Measurements from ENCODE around the gene RAB1A.
A peak's percentile ranks its signal among the peaks of the same experiment; 100 is the strongest.
"Not testable (repeated sequence)": the region's sequence is repeated elsewhere in the genome, so short reads cannot be mapped to it uniquely, and the experiment has no call there.

Gene RAB1A

GRCh38 chr2:65129826-65130663, at the start of gene RAB1A:
TSS of gene RAB1A (minus strand) at chr2:65130106. CDS start at chr2:65129915, 191 bp downstream.
- Mint-ChIP-seq H3K9me3 (no peaks in the 10 kb centered on the region), H3K27me3 (no peaks in the 10 kb centered on the region), H3K4me3 (peak within 1 kb of the TSS; percentile 98), H3K36me3 (ENCODE audit: insufficient read depth) (peaks cover 13% of the 10 kb centered on the region), H3K27ac (ENCODE audit: low read depth) (peak within 1 kb of the TSS; percentile 99), H3K4me1 (peaks cover 36% of the 10 kb centered on the region)
- peak; percentile 91 to 97 for DNase-seq (ENCODE audit: low spot score in 2 of 2)
- peak; percentile 96 for ATAC-seq (replicated peaks; ENCODE audit: extremely low read depth, poor library complexity, severe bottlenecking)

GRCh38 chr2:65177751-65178442, 48.0 kb upstream of the RAB1A start:
- H3K27ac Mint-ChIP-seq (ENCODE audit: low read depth): no peak overlapping the region
- no peaks in the 10 kb centered on the region for H3K4me1 Mint-ChIP-seq
- no peaks in the 10 kb centered on the region for H3K9me3 Mint-ChIP-seq
- no peak for ATAC-seq (replicated peaks; ENCODE audit: extremely low read depth, poor library complexity, severe bottlenecking)
- no peak overlapping the region for H3K4me3 Mint-ChIP-seq
- DNase-seq (ENCODE audit: low spot score in 2 of 2): no peak
- no peaks in the 10 kb centered on the region for H3K36me3 Mint-ChIP-seq (ENCODE audit: insufficient read depth)
- H3K27me3 Mint-ChIP-seq: peaks cover 34% of the 10 kb centered on the region

GRCh38 chr2:65175894-65176530, 46.1 kb upstream of the RAB1A start:
- no peaks in the 10 kb centered on the region for H3K36me3 Mint-ChIP-seq (ENCODE audit: insufficient read depth)
- H3K27ac Mint-ChIP-seq (ENCODE audit: low read depth): no peak overlapping the region
- no peaks in the 10 kb centered on the region for H3K4me1 Mint-ChIP-seq
- ATAC-seq (replicated peaks; ENCODE audit: extremely low read depth, poor library complexity, severe bottlenecking): no peak
- no peak for DNase-seq (ENCODE audit: low spot score in 2 of 2)
- H3K4me3 Mint-ChIP-seq: no peak overlapping the region
- H3K27me3 Mint-ChIP-seq: peaks cover 15% of the 10 kb centered on the region
- no peaks in the 10 kb centered on the region for H3K9me3 Mint-ChIP-seq

- not testable (repeated sequence) for ATAC-seq (replicated peaks; ENCODE audit: extremely low read depth, poor library complexity, severe bottlenecking); H3K9me3 Mint-ChIP-seq; H3K36me3 Mint-ChIP-seq (ENCODE audit: insufficient read depth); H3K27me3 Mint-ChIP-seq; H3K4me3 Mint-ChIP-seq; H3K27ac Mint-ChIP-seq (ENCODE audit: low read depth); DNase-seq (ENCODE audit: low spot score in 2 of 2); H3K4me1 Mint-ChIP-seq
Measured at GRCh38 chr2:65174031-65174430, 44.1 kb upstream of the RAB1A start.

- no peaks in the 10 kb centered on the region for H3K36me3 Mint-ChIP-seq (ENCODE audit: insufficient read depth)
- H3K27ac Mint-ChIP-seq (ENCODE audit: low read depth): no peak overlapping the region
- DNase-seq (ENCODE audit: low spot score in 2 of 2) (no peak), ATAC-seq (replicated peaks; ENCODE audit: extremely low read depth, poor library complexity, severe bottlenecking) (no peak)
- no peak overlapping the region for H3K4me3 Mint-ChIP-seq
- no peaks in the 10 kb centered on the region for H3K27me3 Mint-ChIP-seq
- H3K4me1 Mint-ChIP-seq: no peaks in the 10 kb centered on the region
- no peaks in the 10 kb centered on the region for H3K9me3 Mint-ChIP-seq
Measured at GRCh38 chr2:65172994-65173790, 43.3 kb upstream of the RAB1A start.

- H3K36me3 Mint-ChIP-seq (ENCODE audit: insufficient read depth); H3K4me1 Mint-ChIP-seq; H3K9me3 Mint-ChIP-seq; H3K27me3 Mint-ChIP-seq; DNase-seq (ENCODE audit: low spot score in 2 of 2); ATAC-seq (replicated peaks; ENCODE audit: extremely low read depth, poor library complexity, severe bottlenecking); H3K4me3 Mint-ChIP-seq; H3K27ac Mint-ChIP-seq (ENCODE audit: low read depth): not testable (repeated sequence)
Measured at GRCh38 chr2:65170611-65171477, 40.9 kb upstream of the RAB1A start.

- H3K27me3 Mint-ChIP-seq: no peaks in the 10 kb centered on the region
- no peak for ATAC-seq (replicated peaks; ENCODE audit: extremely low read depth, poor library complexity, severe bottlenecking)
- H3K9me3 Mint-ChIP-seq: no peaks in the 10 kb centered on the region
- no peaks in the 10 kb centered on the region for H3K4me1 Mint-ChIP-seq
- no peaks in the 10 kb centered on the region for H3K36me3 Mint-ChIP-seq (ENCODE audit: insufficient read depth)
- H3K27ac Mint-ChIP-seq (ENCODE audit: low read depth): no peak overlapping the region
- DNase-seq (ENCODE audit: low spot score in 2 of 2): no peak
- H3K4me3 Mint-ChIP-seq: no peak overlapping the region
Measured at GRCh38 chr2:65169760-65170136, 39.8 kb upstream of the RAB1A start.

GRCh38 chr2:65165558-65165957, 35.7 kb upstream of the RAB1A start:
- Mint-ChIP-seq H3K36me3 (ENCODE audit: insufficient read depth) (no peaks in the 10 kb centered on the region), H3K4me1 (no peaks in the 10 kb centered on the region), H3K27ac (ENCODE audit: low read depth) (no peak overlapping the region), H3K4me3 (no peak overlapping the region), H3K9me3 (no peaks in the 10 kb centered on the region), H3K27me3 (no peaks in the 10 kb centered on the region)
- ATAC-seq (replicated peaks; ENCODE audit: extremely low read depth, poor library complexity, severe bottlenecking) (no peak), DNase-seq (ENCODE audit: low spot score in 2 of 2) (no peak)

GRCh38 chr2:65164426-65164891, 34.6 kb upstream of the RAB1A start:
- H3K9me3 Mint-ChIP-seq: no peaks in the 10 kb centered on the region
- DNase-seq (ENCODE audit: low spot score in 2 of 2): no peak
- ATAC-seq (replicated peaks; ENCODE audit: extremely low read depth, poor library complexity, severe bottlenecking): no peak
- no peak overlapping the region for H3K4me3 Mint-ChIP-seq
- no peaks in the 10 kb centered on the region for H3K36me3 Mint-ChIP-seq (ENCODE audit: insufficient read depth)
- H3K27ac Mint-ChIP-seq (ENCODE audit: low read depth): no peak overlapping the region
- H3K27me3 Mint-ChIP-seq: no peaks in the 10 kb centered on the region
- H3K4me1 Mint-ChIP-seq: no peaks in the 10 kb centered on the region

- no peak for ATAC-seq (replicated peaks; ENCODE audit: extremely low read depth, poor library complexity, severe bottlenecking)
- Mint-ChIP-seq H3K27me3 (no peaks in the 10 kb centered on the region), H3K27ac (ENCODE audit: low read depth) (no peak overlapping the region)
Measured at GRCh38 chr2:65161551-65162100, 31.7 kb upstream of the RAB1A start.

GRCh38 chr2:65159906-65160305, 30.0 kb upstream of the RAB1A start:
- Mint-ChIP-seq H3K4me3 (no peak overlapping the region), H3K36me3 (ENCODE audit: insufficient read depth) (no peaks in the 10 kb centered on the region), H3K27ac (ENCODE audit: low read depth) (peak overlapping the region; percentile 3), H3K9me3 (no peaks in the 10 kb centered on the region), H3K4me1 (no peaks in the 10 kb centered on the region), H3K27me3 (no peaks in the 10 kb centered on the region)
- DNase-seq (ENCODE audit: low spot score in 2 of 2) (no peak), ATAC-seq (replicated peaks; ENCODE audit: extremely low read depth, poor library complexity, severe bottlenecking) (no peak)

More at GRCh38 chr2:65161551-65162100, 31.7 kb upstream of the RAB1A start:
- H3K4me1 Mint-ChIP-seq: no peaks in the 10 kb centered on the region
- no peak for DNase-seq (ENCODE audit: low spot score in 2 of 2)
- H3K36me3 Mint-ChIP-seq (ENCODE audit: insufficient read depth): no peaks in the 10 kb centered on the region
- H3K9me3 Mint-ChIP-seq: no peaks in the 10 kb centered on the region
- no peak overlapping the region for H3K4me3 Mint-ChIP-seq

All from central memory CD8-positive, alpha-beta T cell (primary cell).